H1 (cell line): Measurements from ENCODE around the gene PRODH2. TPM values are rescaled to one million over a fixed set of nuclear protein-coding genes. Genes with fewer than 3 reads are reported as not detected.

Source experiments
- CTCF ChIA-PET: fragments of 300-600 bp; sonication (Branson Sonifier 250); formaldehyde crosslinking; loops from one replicate; lab custom pipeline; 2021; ENCODE audit not compliant: partially characterized antibody; lab: Charles Lee
- POLR2A ChIA-PET: fragments of 300-600 bp; sonication (Branson Sonifier 250); formaldehyde crosslinking; loops from one replicate; lab custom pipeline; 2021; ENCODE audit warnings: inconsistent platforms; ENCODE audit not compliant: partially characterized antibody; lab: Charles Lee
- DNase-seq, 2 experiments: peaks; one replicate each; pipeline versions ENCODE4 v3.0.0 to v3.0.0-alpha.2; 2010 to 2022; ENCODE audit warnings: low spot score in 2 of 2, low read depth in 1 of 2, mixed read lengths in 1 of 2
- FAIRE-seq: peaks from 2 replicates; lab custom pipeline; 2011; peaks lifted over from hg19 to GRCh38; lab: Jason Lieb, UNC
- H2AFZ ChIP-seq: 2 replicates; pipeline ENCODE4 v1.8.1; 2012; ENCODE audit warnings: low read length, inconsistent platforms
- H2AK5ac ChIP-seq: 2 replicates; pipeline ENCODE4 v1.6.1; 2013; ENCODE audit warnings: low read depth, low read length
- H2BK120ac ChIP-seq: replicated peaks from 2 replicates; pipeline ENCODE3; 2013; ENCODE audit warnings: low read depth, low read length, inconsistent platforms
- H2BK12ac ChIP-seq: 2 replicates; pipeline ENCODE4 v1.6.1; 2013; ENCODE audit warnings: low read depth, low read length
- H2BK15ac ChIP-seq: 2 replicates; pipeline ENCODE4 v1.6.1; 2013; ENCODE audit warnings: low read length
- H2BK20ac ChIP-seq: 2 replicates; pipeline ENCODE4 v1.6.1; 2013; ENCODE audit warnings: low read length
- H2BK5ac ChIP-seq: 2 replicates; pipeline ENCODE4 v1.6.1; 2013; ENCODE audit warnings: low read depth, low read length
- H3K14ac ChIP-seq: 2 replicates; pipeline ENCODE4 v1.6.1; 2013; ENCODE audit warnings: inconsistent platforms; ENCODE audit not compliant: insufficient read length
- H3K18ac ChIP-seq: 2 replicates; pipeline ENCODE4 v1.6.1; 2013; ENCODE audit warnings: low read length; ENCODE audit errors: extremely low read depth
- H3K23ac ChIP-seq: 2 replicates; pipeline ENCODE4 v1.6.1; 2013; ENCODE audit warnings: inconsistent platforms; ENCODE audit not compliant: insufficient read length
- H3K23me2 ChIP-seq: 2 replicates; pipeline ENCODE4 v1.6.1; 2013; ENCODE audit warnings: low read depth, low read length
- H3K27ac ChIP-seq: 2 replicates; pipeline ENCODE4 v1.6.1; 2011; ENCODE audit warnings: low read depth, low read length, inconsistent platforms
- H3K27me3 ChIP-seq, 4 experiments: replicated peaks in 1 of 4; 1 replicate in 1 of 4; 2 replicates in 3 of 4; pipeline versions ENCODE4 v1.6.1 to v1.8.1; 2011 to 2013; ENCODE audit warnings: low read length in 3 of 4, mild to moderate bottlenecking in 3 of 4, inconsistent platforms in 2 of 4, mixed read lengths in 2 of 4, moderate library complexity in 1 of 4; ENCODE audit not compliant: control insufficient read depth in 3 of 4, insufficient read depth in 3 of 4; ENCODE audit errors: extremely low read depth in 1 of 4
- H3K36me3 ChIP-seq, 4 experiments: 2 replicates each; pipeline versions ENCODE4 v1.6.1 to v1.8.1; 2011 to 2013; ENCODE audit warnings: mild to moderate bottlenecking in 4 of 4, low read length in 3 of 4, moderate library complexity in 2 of 4, control low read depth in 1 of 4, inconsistent platforms in 1 of 4; ENCODE audit not compliant: insufficient read depth in 4 of 4, control insufficient read depth in 2 of 4
- H3K4ac ChIP-seq: replicated peaks from 2 replicates; pipeline ENCODE3; 2013; ENCODE audit warnings: low read length, low read depth, mixed read lengths, inconsistent platforms; ENCODE audit not compliant: insufficient read length
- H3K4me1 ChIP-seq, 4 experiments: replicated peaks in 1 of 4; 1 replicate in 1 of 4; 2 replicates in 3 of 4; pipeline versions ENCODE4 v1.6.1 to v1.8.1; 2011 to 2013; ENCODE audit warnings: low read length in 3 of 4, inconsistent platforms in 2 of 4, mixed read lengths in 1 of 4; ENCODE audit not compliant: insufficient read depth in 4 of 4, control insufficient read depth in 3 of 4
- H3K4me2 ChIP-seq, 2 experiments: 2 replicates each; pipeline versions ENCODE4 v1.6.1 to v1.8.1; 2011 to 2013; ENCODE audit warnings: low read depth in 2 of 2, low read length in 2 of 2, control low read depth in 1 of 2, inconsistent platforms in 1 of 2, mild to moderate bottlenecking in 1 of 2; ENCODE audit not compliant: insufficient read depth in 1 of 2
- H3K4me3 ChIP-seq, 4 experiments: fragments of 200-600, 300-600 bp in 1 of 4; sonication (generic), shearing (Covaris generic), sonication (Bioruptor Twin) in 1 of 4; 2 replicates each; pipeline versions ENCODE4 v1.5.1 to v1.8.1; 2011 to 2016; ENCODE audit warnings: low read length in 4 of 4, low read depth in 3 of 4, control low read depth in 2 of 4, inconsistent platforms in 2 of 4, mild to moderate bottlenecking in 2 of 4, mixed read lengths in 1 of 4, moderate library complexity in 1 of 4; ENCODE audit not compliant: insufficient read depth in 2 of 4; ENCODE audit errors: extremely low read depth in 1 of 4
- H3K56ac ChIP-seq: replicated peaks from 2 replicates; pipeline ENCODE3; 2013; ENCODE audit warnings: low read depth, mild to moderate bottlenecking, mixed read lengths, low read length, inconsistent platforms; ENCODE audit not compliant: insufficient read length
- H3K79me1 ChIP-seq: 2 replicates; pipeline ENCODE4 v1.6.1; 2013; ENCODE audit warnings: low read depth, low read length, control low read depth
- H3K79me2 ChIP-seq, 2 experiments: 2 replicates each; pipeline versions ENCODE4 v1.6.1 to v1.8.1; 2012 to 2013; ENCODE audit warnings: low read length in 2 of 2, mild to moderate bottlenecking in 2 of 2, inconsistent platforms in 1 of 2; ENCODE audit not compliant: insufficient read depth in 2 of 2, control insufficient read depth in 1 of 2
- H3K9ac ChIP-seq, 4 experiments: replicated peaks in 1 of 4; 1 replicate in 1 of 4; 2 replicates in 3 of 4; pipeline versions ENCODE4 v1.6.1 to v1.8.1; 2011 to 2013; ENCODE audit warnings: low read depth in 3 of 4, low read length in 3 of 4, control low read depth in 2 of 4, mild to moderate bottlenecking in 2 of 4, moderate library complexity in 2 of 4, inconsistent platforms in 1 of 4; ENCODE audit errors: extremely low read depth in 1 of 4
- H3K9me3 ChIP-seq, 2 experiments: 2 replicates each; pipeline versions ENCODE4 v1.6.1 to v1.8.1; 2012 to 2013; ENCODE audit warnings: mild to moderate bottlenecking in 2 of 2, moderate library complexity in 2 of 2, control low read depth in 1 of 2, inconsistent platforms in 1 of 2, low read depth in 1 of 2, low read length in 1 of 2, mixed read lengths in 1 of 2; ENCODE audit not compliant: insufficient read depth in 2 of 2
- H4K20me1 ChIP-seq, 2 experiments: replicated peaks in 1 of 2; 2 replicates each; pipeline versions ENCODE3 to v1.8.1; 2011 to 2013; ENCODE audit warnings: inconsistent platforms in 2 of 2, low read length in 2 of 2, mild to moderate bottlenecking in 1 of 2; ENCODE audit not compliant: insufficient read depth in 2 of 2, control insufficient read depth in 1 of 2
- H4K5ac ChIP-seq: 2 replicates; pipeline ENCODE4 v1.6.1; 2013; ENCODE audit warnings: low read length, low read depth, mixed read lengths, inconsistent platforms; ENCODE audit not compliant: insufficient read length
- H4K8ac ChIP-seq: 2 replicates; pipeline ENCODE4 v1.8.0; 2013; ENCODE audit warnings: mild to moderate bottlenecking, moderate library complexity, low read length, inconsistent platforms; ENCODE audit not compliant: insufficient read depth; ENCODE audit errors: extremely low read depth
- H4K91ac ChIP-seq: replicated peaks from 2 replicates; pipeline ENCODE3; 2013; ENCODE audit warnings: low read length, mixed read lengths, inconsistent platforms; ENCODE audit not compliant: insufficient read length
- CTBP2 ChIP-seq: IDR thresholded peaks from 2 replicates; pipeline ENCODE4 v1.7.0; 2011; ENCODE audit warnings: borderline replicate concordance, mild to moderate bottlenecking, moderate library complexity, mixed read lengths, low read length; ENCODE audit not compliant: insufficient read depth, insufficient read length
- CTCF ChIP-seq, 3 experiments: IDR thresholded peaks; 1 replicate in 2 of 3; 2 replicates in 1 of 3; pipeline versions ENCODE4 v1.5.1 to v1.6.1; 2011; ENCODE audit warnings: low read length in 3 of 3, mild to moderate bottlenecking in 3 of 3, inconsistent platforms in 2 of 3, low read depth in 1 of 3, moderate library complexity in 1 of 3; ENCODE audit not compliant: insufficient read depth in 1 of 3; ENCODE audit errors: control extremely low read depth in 1 of 3
- EP300 ChIP-seq, 2 experiments: IDR thresholded peaks; 1 replicate in 1 of 2; 2 replicates in 1 of 2; pipeline ENCODE4 v1.6.1; 2011 to 2012; ENCODE audit warnings: low read depth in 2 of 2, low read length in 2 of 2, mild to moderate bottlenecking in 2 of 2, borderline replicate concordance in 1 of 2, inconsistent platforms in 1 of 2, moderate library complexity in 1 of 2
- POLR2A ChIP-seq, 2 experiments: IDR thresholded peaks; 1 replicate in 1 of 2; 2 replicates in 1 of 2; pipeline ENCODE4 v1.6.1; 2011; ENCODE audit warnings: low read depth in 2 of 2, low read length in 2 of 2, mild to moderate bottlenecking in 2 of 2; ENCODE audit errors: control extremely low read depth in 1 of 2
- SIN3A ChIP-seq, 2 experiments: IDR thresholded peaks in 1 of 2; conservative IDR thresholded peaks in 1 of 2; 2 replicates each; pipeline ENCODE4 v1.6.1; 2011 to 2012; ENCODE audit warnings: low read length in 2 of 2, improper control_type of control experiment in 1 of 2, low read depth in 1 of 2, mild to moderate bottlenecking in 1 of 2
- SP2 ChIP-seq: IDR thresholded peaks from 2 replicates; pipeline ENCODE4 v1.6.1; 2012; ENCODE audit warnings: mild to moderate bottlenecking, low read length, inconsistent platforms
- SP4 ChIP-seq: IDR thresholded peaks from 2 replicates; pipeline ENCODE4 v1.6.1; 2012; ENCODE audit warnings: low read length, inconsistent platforms
- WGBS, 2 experiments: shearing (Covaris generic) in 1 of 2; methylation state at CpG; one replicate each; pipeline versions ENCODE4 v1.1.6 to v1.1.7; 2013 to 2015; ENCODE audit warnings: low lambda C conversion rate in 2 of 2, mixed read lengths in 2 of 2, inconsistent platforms in 1 of 2, low coverage in 1 of 2, missing lambda C conversion rate in 1 of 2; ENCODE audit not compliant: insufficient replicate concordance in 2 of 2, insufficient coverage in 1 of 2, insufficient read length in 1 of 2; ENCODE audit errors: extremely low coverage in 1 of 2, missing lambda C conversion rate in 1 of 2; 5-methylcytosine and 5-hydroxymethylcytosine counted together
- polyA plus RNA-seq, 7 experiments: library from polyadenylated mRNA; depleted of rRNA in 3 of 7; stranded (reverse) in 5 of 7; unstranded in 2 of 7; fragments of >200 nt in 5 of 7; fragments of 200-250 nt in 2 of 7; gene quantifications; 1 replicate in 5 of 7; 2 replicates in 1 of 7; 4 replicates in 1 of 7; pipeline versions ENCODE4 v1.2.1 to v1.2.3, GENCODE V29; 2011 to 2013; ENCODE audit warnings: missing spikeins in 2 of 7, mixed read lengths in 2 of 7
- total RNA-seq: library from RNA; stranded (reverse); fragmentation: NEBNext Ultra II Directional; extraction: Animal tissue kit (Norgen Biotek cat#: 25700); gene quantifications from 2 replicates; pipeline ENCODE4 v1.2.1, GENCODE V29; 2021
- TF ChIP-seq, protein P1 (sequence below): IDR thresholded peaks from 2 replicates; pipeline ENCODE4 v1.6.1; 2011; ENCODE audit warnings: low read depth, mild to moderate bottlenecking, low read length; ENCODE audit not compliant: insufficient read depth

Gene PRODH2
- total and polyA plus RNA-seq, 2 of the 8 experiments (the other 6 are each of a cell fraction or from before 2014, with no cell fraction given): not detected

GRCh38 chr19:35780717-35781116 is 31.9 kb downstream of the PRODH2 start:
- 96% methylated on average over 13 of the region's 20 CpGs; no CpG with 5 or more reads in 1 of the 2 experiments for WGBS, 2 experiments
- DNase-seq (no peak), FAIRE-seq (no peak)
- Histone ChIP-seq H3K36me3 (no peaks in the 10 kb centered on the region), H2BK120ac (no peak overlapping the region), H3K18ac (no peak overlapping the region), H2BK5ac (no peak overlapping the region), H4K8ac (no peak overlapping the region), H4K20me1 (peaks cover 0 to 8% of the 10 kb centered on the region in 2 experiments), H2AK5ac (no peak overlapping the region), H3K79me2 (no peaks in the 10 kb centered on the region), H3K4me1 (peaks cover 0 to 33% (median 21%) of the 10 kb centered on the region in 4 experiments; a peak in 6 of 7 replicates), H3K56ac (no peak overlapping the region), H4K91ac (no peak overlapping the region), H3K9me3 (no peaks in the 10 kb centered on the region), H2BK15ac (no peak overlapping the region), H3K23ac (no peak overlapping the region), H4K5ac (no peak overlapping the region), H3K14ac (no peak overlapping the region), H2BK12ac (no peak overlapping the region), H3K9ac (no peak overlapping the region), H2AFZ (no peak overlapping the region), H3K4ac (no peak overlapping the region), H3K79me1 (no peaks in the 10 kb centered on the region; the same call in 1 of the 2 replicates), H3K23me2 (peaks cover 15% of the 10 kb centered on the region), H3K4me3 (no peak overlapping the region), H3K27me3 (peaks cover 0 to 9% (median 7%) of the 10 kb centered on the region in 4 experiments; a peak in 3 of 7 replicates), H2BK20ac (no peak overlapping the region), H3K27ac (no peak overlapping the region), H3K4me2 (no peak overlapping the region)
- CTCF ChIA-PET: interaction anchor here (1.5 kb wide), 1 partner anchor 33 kb away, joined by 4 read pairs; the partner anchor contains the start of gene LIN37
- POLR2A ChIA-PET: no interaction called here
- no peak for TF ChIP-seq SP2
- no peak for TF ChIP-seq POLR2A (IDR thresholded peaks at IDR 0.05; ENCODE audit: control extremely low read depth in 1 of 2, low read depth in 2 of 2, low read length in 2 of 2)
- no peak for TF ChIP-seq CTCF (IDR thresholded peaks at IDR 0.05; ENCODE audit: control extremely low read depth in 1 of 3, insufficient read depth in 1 of 3, low read depth in 1 of 3, low read length in 3 of 3)
- TF ChIP-seq SIN3A (conservative IDR thresholded peaks at IDR 0.05 in 1 of 2, IDR thresholded peaks at IDR 0.05 in 1 of 2; ENCODE audit: low read depth in 1 of 2, low read length in 2 of 2): no peak
- no peak for TF ChIP-seq SP4
- TF ChIP-seq EP300 (IDR thresholded peaks at IDR 0.05; ENCODE audit: borderline replicate concordance in 1 of 2, low read depth in 2 of 2, low read length in 2 of 2): no peak
- TF ChIP-seq, protein P1, sequence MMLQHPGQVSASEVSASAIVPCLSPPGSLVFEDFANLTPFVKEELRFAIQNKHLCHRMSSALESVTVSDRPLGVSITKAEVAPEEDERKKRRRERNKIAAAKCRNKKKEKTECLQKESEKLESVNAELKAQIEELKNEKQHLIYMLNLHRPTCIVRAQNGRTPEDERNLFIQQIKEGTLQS: no peak
- TF ChIP-seq CTBP2: no peak
